IgD-negative memory B cell (primary cell): ENCODE measurements around the gene SURF1. TPM values are rescaled to one million over a fixed set of nuclear protein-coding genes. Genes with fewer than 3 reads are reported as not detected.
"Not testable (repeated sequence)": the region's sequence is repeated elsewhere in the genome, so short reads cannot be mapped to it uniquely, and the experiment has no call there.

ENCODE experiments used
- H3K27ac Mint-ChIP-seq, 3 donors: one replicate each; pipeline ENCODE4 v1.8.0; 2020 to 2022; ENCODE audit warnings: mild to moderate bottlenecking in 3 of 3, mixed read lengths in 3 of 3, moderate library complexity in 1 of 3
- H3K27me3 Mint-ChIP-seq: one replicate; pipeline ENCODE4 v1.8.0; 2021; ENCODE audit warnings: mixed read lengths
- H3K36me3 Mint-ChIP-seq: one replicate; pipeline ENCODE4 v1.8.0; 2020; ENCODE audit warnings: mild to moderate bottlenecking, mixed read lengths
- H3K4me1 Mint-ChIP-seq, 3 donors: one replicate each; pipeline ENCODE4 v1.8.0; 2020 to 2022; ENCODE audit warnings: mixed read lengths in 3 of 3, mild to moderate bottlenecking in 1 of 3
- H3K4me3 Mint-ChIP-seq, 4 donors: one replicate each; pipeline ENCODE4 v1.8.0; 2020 to 2022; ENCODE audit warnings: mild to moderate bottlenecking in 4 of 4, mixed read lengths in 4 of 4, moderate library complexity in 3 of 4
- H3K9me3 Mint-ChIP-seq, 3 donors: one replicate each; pipeline ENCODE4 v1.8.0; 2020 to 2021; ENCODE audit warnings: mixed read lengths in 3 of 3, mild to moderate bottlenecking in 1 of 3
- polyA plus RNA-seq: library from polyadenylated mRNA; unstranded; fragments of 300-500 nt; fragmentation: Illumina TruSeq; gene quantifications from one replicate; pipeline ENCODE4 v1.2.3, GENCODE V29; 2021

SURF1 gene
- polyA plus RNA-seq, 1 donor from 2014 or later: 114 TPM

DNA sequence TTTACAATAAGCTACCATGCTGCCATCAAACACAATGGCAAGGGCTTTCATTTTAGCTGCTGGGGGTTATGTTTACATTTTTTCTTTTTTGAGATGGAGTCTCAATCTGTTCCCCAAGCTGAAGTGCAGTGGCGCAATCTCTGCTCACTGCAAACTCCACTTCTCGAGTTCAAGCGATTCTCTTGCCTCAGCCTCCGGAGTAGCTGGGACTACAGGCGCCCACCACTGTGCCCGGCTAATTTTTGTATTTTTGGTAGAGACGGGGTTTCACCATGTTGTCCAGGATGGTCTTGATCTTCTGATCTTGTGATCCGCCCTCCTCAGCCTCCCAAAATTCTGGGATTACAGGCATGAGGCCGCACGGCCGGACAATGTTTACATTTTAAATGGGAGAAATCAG is 21.4 kb downstream of the SURF1 start:
- peaks cover 17 to 25% (median 21%) of the 10 kb centered on the region in 3 donors for H3K4me1 Mint-ChIP-seq
- not testable (repeated sequence) for H3K36me3 Mint-ChIP-seq, H3K27me3 Mint-ChIP-seq

DNA sequence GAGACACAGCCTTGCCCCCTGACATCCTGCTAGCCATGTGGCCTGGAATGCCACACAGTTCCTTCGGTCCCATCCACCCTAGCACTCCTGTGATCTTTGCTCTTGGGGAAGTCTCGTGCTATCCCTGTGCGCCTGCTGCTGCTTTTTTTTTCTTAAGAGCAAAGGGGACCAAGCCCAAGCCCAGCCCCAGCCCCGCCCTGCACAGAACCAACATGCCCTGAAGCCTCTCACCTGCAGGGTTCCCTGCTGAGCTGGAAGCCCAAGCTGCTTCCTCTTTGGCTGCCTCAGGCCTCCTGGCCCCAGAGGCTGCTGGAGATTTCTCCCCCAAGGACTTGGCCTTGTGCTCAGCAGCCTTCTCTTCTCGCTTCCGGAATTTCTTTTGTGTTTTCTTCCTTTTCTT is 22.1 kb downstream of the SURF1 start:
- peaks cover 11 to 22% (median 20%) of the 10 kb centered on the region in 3 donors for H3K4me1 Mint-ChIP-seq
- H3K27ac Mint-ChIP-seq: no peak overlapping the region
- peaks cover 5% of the 10 kb centered on the region for H3K36me3 Mint-ChIP-seq

More for the DNA sequence above, 21.4 kb downstream of the SURF1 start:
- Mint-ChIP-seq H3K27ac (peak overlapping the region in 2 of 3 donors; percentile 80 to 89), H3K4me3 (peak overlapping the region; percentile 97 to 99 (median 98))
- H3K9me3 Mint-ChIP-seq: not testable (repeated sequence)

DNA sequence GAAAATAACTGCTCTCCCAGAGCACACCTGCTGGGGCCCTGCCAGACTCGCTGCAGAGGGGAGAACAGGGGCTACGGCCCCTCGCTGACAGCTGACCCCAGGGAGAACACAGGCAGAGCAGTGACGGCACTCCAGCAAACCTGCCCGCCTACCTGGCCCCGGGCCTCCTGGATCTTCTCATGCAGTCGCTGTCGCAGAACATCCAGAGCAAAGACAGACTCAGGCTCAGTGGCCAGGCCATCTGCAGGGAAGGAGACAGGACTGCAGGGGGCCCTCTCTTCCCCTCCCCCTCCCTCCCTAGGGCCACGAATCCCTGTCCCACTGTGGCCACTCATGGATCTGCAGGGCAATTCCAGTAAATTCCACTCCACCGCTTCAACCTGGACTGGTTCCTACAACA is 22.7 kb downstream of the SURF1 start:
- Mint-ChIP-seq H3K9me3 (no peaks in the 10 kb centered on the region), H3K36me3 (peaks cover 2% of the 10 kb centered on the region), H3K27me3 (no peaks in the 10 kb centered on the region), H3K27ac (no peak overlapping the region), H3K4me3 (peak overlapping the region in 1 of 4 donors; percentile 20), H3K4me1 (peaks cover 6 to 23% (median 20%) of the 10 kb centered on the region in 3 donors)

More for the DNA sequence above, 22.1 kb downstream of the SURF1 start:
- Mint-ChIP-seq H3K27me3 (no peaks in the 10 kb centered on the region), H3K4me3 (peak overlapping the region in 1 of 4 donors; percentile 97), H3K9me3 (no peaks in the 10 kb centered on the region)

DNA sequence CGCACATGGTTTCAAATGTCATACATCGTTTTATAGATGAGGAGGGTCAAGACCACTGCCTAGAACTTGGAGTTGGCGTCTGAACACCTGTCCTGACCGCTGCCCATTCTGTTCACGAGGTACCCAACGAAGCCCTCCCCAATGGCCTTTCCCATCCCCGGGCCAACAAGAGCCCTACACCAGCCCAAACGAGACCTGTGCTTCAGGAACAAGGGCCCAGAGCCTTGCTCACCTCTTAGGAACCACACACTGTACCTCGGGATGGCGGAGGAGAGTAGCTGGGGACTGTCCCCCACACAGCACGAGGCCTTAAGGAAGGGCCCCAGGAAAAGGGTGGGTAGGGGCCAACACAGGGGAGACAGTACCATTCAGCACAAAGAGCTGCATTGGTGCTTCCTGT is 23.3 kb downstream of the SURF1 start:
- Mint-ChIP-seq H3K27me3 (no peaks in the 10 kb centered on the region), H3K4me1 (peaks cover 6 to 23% (median 20%) of the 10 kb centered on the region in 3 donors), H3K4me3 (peak overlapping the region in 2 of 4 donors; percentile 20 to 75), H3K27ac (no peak overlapping the region), H3K9me3 (no peaks in the 10 kb centered on the region), H3K36me3 (peaks cover 2% of the 10 kb centered on the region)

DNA sequence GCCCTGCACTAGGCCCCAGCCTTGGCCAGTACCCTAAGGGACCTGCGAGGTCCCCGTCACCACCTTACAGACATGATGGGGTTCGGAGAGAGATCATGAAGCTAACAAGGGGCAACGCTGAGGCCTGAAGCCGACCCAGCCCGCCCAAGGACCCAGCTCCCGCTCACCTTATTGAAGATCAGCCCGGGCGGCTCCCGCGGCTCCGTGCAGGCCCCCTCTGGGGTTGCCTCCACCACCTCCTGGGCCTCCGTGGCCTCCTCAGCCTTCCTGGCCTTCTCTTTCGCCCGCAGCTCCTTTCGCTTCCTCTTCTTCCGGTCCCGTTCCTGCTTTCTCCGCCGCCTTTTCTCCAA is 23.9 kb downstream of the SURF1 start:
- H3K36me3 Mint-ChIP-seq: peaks cover 2% of the 10 kb centered on the region
- peaks cover 4 to 22% (median 20%) of the 10 kb centered on the region in 3 donors for H3K4me1 Mint-ChIP-seq
- H3K27me3 Mint-ChIP-seq: no peaks in the 10 kb centered on the region
- no peaks in the 10 kb centered on the region for H3K9me3 Mint-ChIP-seq
- H3K4me3 Mint-ChIP-seq: peak overlapping the region in 1 of 4 donors; percentile 20
- no peak overlapping the region for H3K27ac Mint-ChIP-seq

DNA sequence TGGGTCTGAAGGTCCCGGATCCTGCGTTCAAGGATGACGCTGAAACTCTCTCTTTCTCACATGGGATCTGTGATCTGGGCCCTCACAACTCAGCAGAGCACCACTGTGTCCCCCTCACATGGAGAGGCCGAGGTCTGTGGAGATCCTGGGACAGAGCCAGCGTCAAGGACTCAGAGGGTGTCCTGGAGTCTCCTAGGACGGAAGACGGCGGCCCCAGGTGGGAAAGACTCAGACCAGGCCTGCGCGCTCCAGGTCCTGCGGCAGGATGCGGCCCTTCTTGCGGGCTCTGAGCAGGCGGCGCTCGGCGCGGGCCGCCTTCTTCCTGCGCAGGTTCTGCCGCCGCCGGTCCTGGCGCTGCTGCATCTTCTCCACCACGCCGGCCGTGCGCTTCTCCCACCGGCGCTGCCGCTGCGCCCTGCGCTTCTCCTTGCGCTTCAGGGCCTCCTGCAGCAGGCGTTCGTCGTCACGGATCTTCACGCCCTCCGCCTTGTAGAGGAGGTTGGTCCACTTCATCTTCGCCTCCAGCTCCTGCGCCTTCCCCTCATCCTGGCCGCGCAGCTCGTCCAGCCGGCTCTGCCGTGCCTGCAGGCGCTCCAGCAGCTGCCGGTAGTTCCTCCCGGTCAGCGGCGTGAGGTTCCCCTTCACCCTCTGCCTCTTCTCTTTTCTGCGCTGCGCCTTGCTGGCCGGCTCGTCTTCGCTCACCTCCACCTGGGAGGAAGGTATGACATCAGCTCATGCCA is 24.5 kb downstream of the SURF1 start:
- H3K27me3 Mint-ChIP-seq: no peaks in the 10 kb centered on the region
- no peak overlapping the region for H3K27ac Mint-ChIP-seq
- H3K36me3 Mint-ChIP-seq: peaks cover 4% of the 10 kb centered on the region
- no peaks in the 10 kb centered on the region for H3K9me3 Mint-ChIP-seq
- no peak overlapping the region for H3K4me3 Mint-ChIP-seq
- peaks cover 4 to 22% (median 20%) of the 10 kb centered on the region in 3 donors for H3K4me1 Mint-ChIP-seq

DNA sequence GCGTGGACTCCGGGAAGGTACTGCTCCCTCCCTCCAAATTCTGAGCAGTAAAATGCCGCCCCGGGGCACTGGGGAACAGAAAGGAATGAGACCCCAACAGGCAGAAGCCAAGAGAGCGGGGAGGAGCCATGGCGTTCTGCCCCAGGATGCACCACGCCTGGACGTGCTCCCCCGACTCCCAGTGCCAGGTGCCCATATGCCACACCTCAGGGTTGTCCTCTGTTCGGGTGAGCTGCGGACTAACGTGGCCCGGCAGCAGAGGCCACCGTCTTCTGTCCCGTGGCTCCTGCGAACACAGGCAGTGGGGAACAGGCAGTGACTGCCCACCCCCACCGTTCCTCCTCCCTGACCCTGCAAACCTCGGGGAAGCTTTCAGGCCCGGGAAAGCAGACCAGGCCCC is 25.1 kb downstream of the SURF1 start:
- Mint-ChIP-seq H3K9me3 (no peaks in the 10 kb centered on the region), H3K4me1 (peaks cover 4 to 22% (median 18%) of the 10 kb centered on the region in 3 donors), H3K36me3 (peaks cover 4% of the 10 kb centered on the region), H3K4me3 (no peak overlapping the region), H3K27ac (no peak overlapping the region), H3K27me3 (no peaks in the 10 kb centered on the region)

DNA sequence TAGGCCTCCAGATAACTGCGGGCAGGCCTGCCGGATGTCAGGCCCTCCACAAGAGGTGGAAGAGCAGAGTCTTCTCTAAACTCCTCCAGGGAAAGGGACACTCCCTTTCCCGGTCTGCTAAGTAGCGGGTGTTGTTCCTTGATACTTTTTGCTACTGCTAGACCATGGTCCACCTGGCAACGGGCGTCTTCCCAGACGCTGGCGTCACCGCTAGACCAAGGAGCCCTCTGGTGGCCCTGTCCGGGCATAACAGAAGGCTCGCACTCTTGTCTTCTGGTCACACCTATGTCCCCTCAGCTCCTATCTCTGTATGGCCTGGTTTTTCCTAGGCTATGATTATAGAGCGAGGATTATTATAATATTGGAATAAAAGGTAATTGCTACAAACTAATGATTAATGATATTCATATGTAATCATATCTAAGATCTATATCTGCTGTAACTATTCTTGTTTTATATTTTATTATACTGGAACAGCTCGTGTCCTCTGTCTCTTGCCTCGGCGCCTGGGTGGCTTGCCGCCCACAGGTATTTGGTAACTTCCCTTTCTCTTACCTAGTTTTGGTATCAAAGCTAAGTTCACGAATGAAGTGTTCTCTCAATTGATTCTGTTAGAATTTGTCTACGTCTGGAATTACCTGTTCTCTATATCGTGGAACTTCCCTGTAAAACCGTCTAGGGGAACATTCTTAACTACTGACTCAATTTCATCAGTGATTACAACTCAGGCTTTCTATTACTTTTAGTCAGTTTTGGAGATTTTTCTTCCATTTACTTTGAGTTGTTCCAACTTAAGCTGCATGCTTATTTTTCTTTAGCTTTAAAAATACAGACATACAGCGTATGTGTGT is 26.8 kb downstream of the SURF1 start:
- not testable (repeated sequence) for H3K4me3 Mint-ChIP-seq, H3K36me3 Mint-ChIP-seq, H3K27me3 Mint-ChIP-seq, H3K9me3 Mint-ChIP-seq
- peaks cover 0 to 14% (median 5%) of the 10 kb centered on the region in 3 donors for H3K4me1 Mint-ChIP-seq
- H3K27ac Mint-ChIP-seq: peak overlapping the region in 1 of 3 donors; percentile 80

DNA sequence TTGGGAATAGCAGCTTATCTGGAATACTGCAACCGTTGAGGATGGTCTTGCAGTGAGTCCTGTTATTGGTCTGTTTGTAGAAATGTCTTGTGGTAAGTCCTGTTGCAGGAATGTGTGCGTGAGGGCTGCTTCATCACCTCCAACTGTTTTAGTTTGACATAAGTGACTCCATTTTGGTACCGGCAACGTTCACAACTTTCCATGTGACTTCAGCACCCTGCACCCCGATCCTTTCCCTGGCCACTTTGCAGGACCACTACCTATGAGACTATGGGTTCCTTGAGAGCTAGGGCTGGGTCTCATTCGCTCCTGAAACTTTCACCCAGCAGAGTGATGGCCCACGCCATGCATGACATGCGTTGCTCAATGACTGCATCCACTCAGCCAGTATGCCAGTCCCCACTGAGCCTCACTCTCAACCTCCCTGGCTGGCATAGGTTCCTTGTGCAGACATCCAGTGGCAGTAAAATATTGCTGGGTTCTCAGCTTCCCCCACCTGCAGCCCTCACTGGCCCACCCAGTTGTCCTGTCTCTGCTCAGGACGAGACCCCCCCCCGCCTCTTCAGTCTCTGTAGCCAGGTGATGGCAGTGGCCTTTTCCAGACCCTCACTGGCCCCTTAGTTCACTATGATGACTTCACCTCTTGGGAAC is 28.3 kb downstream of the SURF1 start:
- H3K27me3 Mint-ChIP-seq: no peaks in the 10 kb centered on the region
- H3K27ac Mint-ChIP-seq: no peak overlapping the region
- H3K4me1 Mint-ChIP-seq: peaks cover 0 to 11% (median 5%) of the 10 kb centered on the region in 3 donors

DNA sequence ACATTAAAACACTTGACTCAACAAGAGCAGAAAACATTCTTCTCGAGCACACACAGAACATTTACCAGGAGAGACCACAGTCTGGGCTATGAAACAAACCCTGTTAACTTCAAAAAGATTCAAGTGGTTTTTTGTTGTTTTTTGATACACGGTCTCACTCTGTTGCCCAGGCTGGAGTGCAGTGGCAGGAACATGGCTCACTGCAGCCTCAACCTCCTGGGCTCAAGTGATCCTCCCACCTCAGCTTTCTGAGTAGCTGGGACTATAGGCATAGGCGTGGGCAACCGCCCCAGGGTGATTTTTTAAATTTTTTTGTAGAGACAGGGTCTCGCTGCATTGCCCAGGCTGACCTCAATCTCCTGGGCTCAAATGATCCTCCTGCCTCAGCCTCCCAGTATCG is 29.3 kb downstream of the SURF1 start:
- H3K4me3 Mint-ChIP-seq, H3K9me3 Mint-ChIP-seq, H3K36me3 Mint-ChIP-seq, H3K27me3 Mint-ChIP-seq, H3K27ac Mint-ChIP-seq: not testable (repeated sequence)
- peaks cover 0 to 11% (median 5%) of the 10 kb centered on the region in 3 donors for H3K4me1 Mint-ChIP-seq

More for the DNA sequence above, 28.3 kb downstream of the SURF1 start:
- Mint-ChIP-seq H3K4me3 (no peak overlapping the region), H3K36me3 (peaks cover 4% of the 10 kb centered on the region), H3K9me3 (peaks cover 0 to 2% (median 0%) of the 10 kb centered on the region in 3 donors)

DNA sequence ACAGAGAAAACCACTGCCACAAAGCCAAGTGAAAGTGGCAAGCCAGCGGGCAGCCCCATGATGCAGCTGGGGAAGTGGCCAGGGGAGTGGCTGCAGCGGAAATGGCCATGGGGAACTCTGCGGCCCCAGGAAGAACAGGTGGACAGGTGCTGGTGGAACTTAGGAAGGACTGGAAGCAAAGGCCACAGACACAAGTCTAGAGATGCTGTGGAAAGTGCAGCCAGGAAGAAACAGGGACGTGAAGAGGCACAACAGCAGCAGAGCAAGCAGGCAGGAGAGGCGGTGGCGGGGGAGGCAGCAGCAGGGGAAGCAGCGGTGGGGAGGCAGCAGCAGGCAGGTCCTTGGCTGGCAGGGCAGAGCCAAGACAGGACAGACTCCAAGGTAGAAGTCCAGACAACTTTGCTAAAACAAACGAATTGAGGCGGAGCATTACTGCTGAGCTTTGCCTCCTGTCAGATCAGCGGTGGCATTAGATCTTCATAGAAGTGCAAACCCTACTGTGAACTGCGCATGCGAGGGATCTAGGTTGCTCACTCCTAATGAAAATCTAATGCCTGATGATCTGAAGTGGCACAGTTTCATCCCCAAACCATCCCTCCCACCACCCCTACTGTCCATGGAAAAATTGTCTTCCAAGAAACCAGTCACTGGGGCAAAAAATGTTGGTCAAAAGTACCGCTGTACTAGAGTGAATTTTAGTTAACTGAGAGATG is 32.1 kb downstream of the SURF1 start:
- Mint-ChIP-seq H3K4me3 (peak overlapping the region in 1 of 4 donors; percentile 57), H3K36me3 (peaks cover 2% of the 10 kb centered on the region)

DNA sequence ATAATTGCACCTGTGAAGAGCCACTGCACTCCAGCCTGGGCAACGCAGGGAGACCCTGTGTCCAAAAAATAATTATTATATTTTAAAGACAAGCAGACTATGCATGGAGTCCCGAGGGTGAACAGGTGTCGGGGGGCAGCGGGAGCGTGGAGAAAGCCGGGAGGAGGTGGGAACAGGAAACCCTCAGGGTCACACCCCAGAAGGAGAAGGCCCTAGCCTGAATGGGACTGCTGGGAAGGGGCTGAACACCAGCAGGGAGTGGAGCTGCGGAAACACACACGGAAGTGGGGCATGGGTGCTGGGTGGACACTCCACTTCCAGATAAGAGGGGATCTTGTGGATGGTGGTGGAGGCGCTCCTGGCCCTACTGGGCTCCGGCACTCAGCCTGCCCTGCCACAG is 33.1 kb downstream of the SURF1 start:
- no peak overlapping the region for H3K27ac Mint-ChIP-seq
- peaks cover 2% of the 10 kb centered on the region for H3K27me3 Mint-ChIP-seq
- no peak overlapping the region for H3K4me3 Mint-ChIP-seq
- peaks cover 2% of the 10 kb centered on the region for H3K36me3 Mint-ChIP-seq
- no peaks in the 10 kb centered on the region for H3K4me1 Mint-ChIP-seq
- peaks cover 0 to 2% (median 0%) of the 10 kb centered on the region in 3 donors for H3K9me3 Mint-ChIP-seq

More for the DNA sequence above, 32.1 kb downstream of the SURF1 start:
- peaks cover 0 to 2% (median 0%) of the 10 kb centered on the region in 3 donors for H3K9me3 Mint-ChIP-seq
- no peak overlapping the region for H3K27ac Mint-ChIP-seq
- peaks cover 2% of the 10 kb centered on the region for H3K27me3 Mint-ChIP-seq
- H3K4me1 Mint-ChIP-seq: peaks cover 0 to 4% (median 0%) of the 10 kb centered on the region in 3 donors

DNA sequence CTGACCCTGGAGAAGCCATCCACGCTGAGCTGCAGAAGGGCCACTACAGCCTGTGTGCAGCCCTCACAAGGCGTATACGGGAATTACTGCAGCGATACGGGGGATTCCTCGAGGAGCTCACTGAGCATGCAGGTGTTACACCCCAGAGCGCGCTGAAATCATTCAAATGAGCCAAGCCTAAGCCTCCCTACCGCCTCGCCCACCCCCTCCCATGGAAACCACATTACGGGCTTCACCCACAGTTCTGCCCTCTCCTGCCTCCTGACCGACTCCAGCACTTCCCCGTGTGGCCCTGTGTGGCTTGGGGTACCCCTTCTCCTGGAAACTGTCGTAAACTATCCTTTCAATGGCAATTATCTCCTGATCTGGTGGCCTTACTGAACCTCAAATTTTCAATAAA is 33.6 kb downstream of the SURF1 start:
- Mint-ChIP-seq H3K27me3 (peaks cover 6% of the 10 kb centered on the region), H3K27ac (no peak overlapping the region), H3K4me3 (no peak overlapping the region), H3K4me1 (no peaks in the 10 kb centered on the region), H3K36me3 (peaks cover 2% of the 10 kb centered on the region), H3K9me3 (peaks cover 0 to 2% (median 0%) of the 10 kb centered on the region in 3 donors)

DNA sequence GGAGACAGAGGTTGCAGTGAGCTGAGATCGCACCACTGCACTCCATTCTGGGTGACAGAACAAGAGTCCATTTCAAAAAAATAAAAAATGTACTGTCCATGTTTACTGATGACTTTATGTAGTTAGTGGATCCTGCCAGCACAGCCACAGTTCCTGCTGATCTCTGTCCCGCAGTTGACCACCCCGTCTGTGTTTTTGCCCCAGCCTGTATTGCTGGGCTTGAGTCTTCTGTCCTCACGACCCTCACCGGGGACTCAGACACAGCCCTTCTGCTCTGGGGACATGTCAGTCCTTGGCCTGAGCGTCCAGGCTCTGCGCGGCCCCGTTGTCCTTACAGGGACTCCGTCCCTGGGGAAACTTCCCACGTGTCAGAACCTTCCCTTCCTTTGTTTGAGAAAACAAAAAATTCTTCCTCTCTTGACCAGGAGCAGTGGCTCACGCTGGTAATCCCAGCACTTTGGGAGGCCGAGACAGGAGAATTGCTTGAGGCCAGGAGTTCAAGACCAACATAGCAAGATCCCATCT is 34.8 kb downstream of the SURF1 start:
- no peak overlapping the region for H3K27ac Mint-ChIP-seq
- no peaks in the 10 kb centered on the region for H3K36me3 Mint-ChIP-seq
- no peak overlapping the region for H3K4me3 Mint-ChIP-seq
- H3K4me1 Mint-ChIP-seq: no peaks in the 10 kb centered on the region
- H3K27me3 Mint-ChIP-seq: peaks cover 6% of the 10 kb centered on the region
- H3K9me3 Mint-ChIP-seq: peaks cover 0 to 2% (median 0%) of the 10 kb centered on the region in 3 donors
